ENCODE results near the gene MAPKAP1.
"Not testable (repeated sequence)": the region's sequence is repeated elsewhere in the genome, so short reads cannot be mapped to it uniquely, and the experiment has no call there.

Gene MAPKAP1

DNA sequence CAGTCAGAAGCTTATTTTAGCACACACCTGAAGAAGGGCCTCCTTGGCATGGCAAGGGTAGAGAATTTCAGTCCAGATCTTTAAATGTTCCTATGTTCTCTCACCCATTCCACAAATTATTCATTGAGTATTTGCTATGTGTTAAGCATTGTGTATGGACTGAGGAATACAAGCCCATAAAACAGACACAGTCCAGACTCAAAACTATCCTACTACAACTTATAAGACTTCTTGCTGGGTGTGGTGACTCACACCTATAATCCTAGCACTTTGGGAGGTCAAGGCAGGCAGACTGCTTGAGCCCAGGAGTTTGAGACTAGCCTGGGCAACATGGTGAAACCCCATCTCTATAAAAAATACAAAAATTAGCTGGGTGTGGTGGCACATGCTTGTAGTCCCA, 141.0 kb downstream of the MAPKAP1 start:
- DNase-seq (ENCODE audit: low read depth in 3 of 3, low spot score in 1 of 3): not testable (repeated sequence)

DNA sequence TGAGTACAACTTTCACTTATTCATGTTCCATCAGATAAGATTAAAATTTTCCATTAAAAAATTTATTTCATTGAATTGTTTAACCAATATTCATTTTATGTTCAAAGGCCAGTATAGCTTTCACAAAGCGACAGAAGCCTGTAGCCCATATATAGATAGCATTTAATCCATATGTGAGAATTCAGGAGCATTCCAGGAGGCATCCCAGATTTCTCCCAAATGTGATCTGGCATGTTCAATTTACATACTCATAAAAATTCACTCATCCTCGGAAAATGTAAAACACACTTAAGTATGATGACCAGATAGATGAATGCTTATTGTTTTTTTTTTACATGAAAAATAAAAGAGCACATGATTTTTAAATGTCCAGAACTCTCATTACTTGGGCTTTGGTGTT, 141.9 kb downstream of the MAPKAP1 start:
- DNase-seq (ENCODE audit: low read depth in 3 of 3, low spot score in 1 of 3): no peak

DNA sequence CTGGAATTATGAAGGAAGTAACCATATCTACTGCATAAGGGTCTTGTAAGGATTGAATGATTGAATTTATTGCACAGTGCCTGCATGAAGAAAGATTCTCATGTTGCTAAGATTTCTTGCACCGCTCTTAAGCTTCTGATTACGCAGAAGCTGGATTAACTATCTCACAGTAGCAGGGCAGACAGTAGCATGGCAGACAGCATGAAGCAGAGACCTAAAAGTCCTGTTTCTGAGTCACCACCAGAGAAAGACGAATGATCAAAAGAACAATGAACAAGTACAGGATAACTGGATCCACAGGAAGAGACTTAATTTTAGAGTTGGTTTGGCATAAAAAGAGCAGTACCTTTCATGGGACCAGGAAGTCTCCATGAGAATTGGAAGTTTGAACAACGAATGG, 142.4 kb downstream of the MAPKAP1 start:
- no peak for DNase-seq (ENCODE audit: low read depth in 3 of 3, low spot score in 1 of 3)

DNA sequence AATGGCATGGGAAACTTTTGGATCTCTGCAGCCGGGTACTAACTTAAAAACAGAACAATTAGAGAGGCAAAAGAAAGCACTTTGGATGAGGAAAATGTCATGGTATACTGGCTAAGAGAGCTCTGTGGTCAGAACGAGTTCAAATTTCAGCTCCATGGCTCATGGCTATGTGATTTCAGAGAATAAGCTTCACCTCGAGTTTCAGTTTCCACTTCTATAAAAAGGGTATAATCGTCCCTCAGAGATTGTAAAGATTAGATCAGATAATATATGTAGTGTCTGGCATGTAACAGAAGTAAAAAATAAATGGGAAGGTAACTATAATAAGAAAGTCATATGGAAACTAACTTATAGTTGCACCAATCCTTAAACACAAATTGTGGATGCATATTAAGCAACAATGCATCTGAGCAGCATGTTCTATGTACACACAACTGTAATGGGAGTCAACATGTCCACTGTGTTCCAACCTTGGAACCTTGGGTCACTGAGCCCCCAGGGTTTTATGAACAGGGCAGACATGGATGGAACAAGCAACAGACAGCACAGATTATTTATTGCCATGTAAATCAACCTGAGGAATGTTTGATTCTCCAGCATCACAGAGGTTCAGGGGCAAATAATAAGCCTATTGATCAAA, 145.4 kb downstream of the MAPKAP1 start:
- no peak for DNase-seq (ENCODE audit: low read depth in 3 of 3, low spot score in 1 of 3)

DNA sequence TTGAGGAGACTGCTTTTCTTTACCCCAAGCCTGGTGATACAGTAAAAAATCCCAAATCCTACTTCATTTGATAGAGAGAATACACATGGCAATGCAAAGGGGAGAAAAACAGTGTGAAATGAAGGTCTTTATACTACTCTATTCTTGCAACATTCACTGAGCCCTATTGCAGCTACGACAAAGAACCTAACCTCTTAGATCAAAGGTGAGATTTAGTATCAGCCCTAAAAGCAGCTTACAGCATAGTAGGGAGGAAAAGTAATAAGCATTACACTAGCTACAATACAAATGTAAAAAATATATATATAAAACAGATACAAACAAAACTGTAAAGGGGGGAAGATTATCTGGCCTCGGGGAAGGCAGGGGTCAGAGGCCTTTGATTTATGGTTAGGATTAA, 147.1 kb downstream of the MAPKAP1 start:
- DNase-seq (ENCODE audit: low read depth in 3 of 3, low spot score in 1 of 3): no peak

DNA sequence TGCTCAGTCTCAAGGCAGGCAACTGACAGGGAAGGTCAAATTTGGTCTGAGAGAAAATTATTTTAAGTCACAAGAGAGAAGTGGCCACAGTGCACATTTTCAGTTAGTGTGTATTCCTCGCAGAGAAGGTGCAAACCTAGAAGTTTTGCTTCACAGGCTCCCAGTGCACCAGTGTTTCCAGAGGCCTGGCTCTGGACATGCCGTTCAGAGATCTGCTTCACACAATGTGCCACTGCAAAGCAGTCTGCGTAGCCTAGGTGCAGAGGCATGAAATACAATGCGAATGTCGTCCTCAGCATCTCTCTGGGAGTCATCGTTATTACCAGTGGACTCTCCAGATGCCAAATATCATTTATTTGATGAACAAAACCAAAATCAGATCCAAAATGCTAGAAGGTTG, 147.8 kb downstream of the MAPKAP1 start:
- no peak for DNase-seq (ENCODE audit: low read depth in 3 of 3, low spot score in 1 of 3)

DNA sequence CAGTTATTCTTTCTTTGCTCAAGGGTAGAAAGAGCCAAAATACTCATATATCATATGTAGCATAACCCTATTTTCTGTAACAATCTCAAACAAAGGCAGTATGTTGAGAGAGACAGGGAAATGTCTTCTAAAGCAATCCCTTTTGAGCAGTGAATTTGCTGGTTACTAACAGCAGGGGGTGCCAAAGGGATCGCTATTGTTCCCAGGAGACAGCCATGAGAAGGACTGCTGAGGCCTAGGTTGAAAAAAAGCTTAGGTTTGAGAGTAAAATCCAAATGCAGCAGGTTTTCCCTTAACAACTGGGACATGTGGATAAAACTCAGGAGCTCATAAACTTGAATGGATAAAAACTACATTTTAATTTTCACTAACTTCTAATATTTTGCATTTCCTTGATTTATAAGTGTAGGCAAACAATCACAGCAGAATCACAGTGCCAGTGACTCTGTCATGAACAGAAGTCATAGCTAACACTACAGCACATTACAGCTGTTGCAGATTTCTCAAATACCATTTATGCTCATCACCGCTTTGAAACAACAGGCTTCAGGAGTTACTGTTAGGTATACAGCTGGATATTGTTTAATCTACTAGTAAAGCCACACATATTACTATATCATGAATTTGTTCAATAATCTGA, 148.4 kb downstream of the MAPKAP1 start:
- peak in 2 of 3 donors; percentile 4 to 21 for DNase-seq (ENCODE audit: low read depth in 3 of 3, low spot score in 1 of 3)

DNA sequence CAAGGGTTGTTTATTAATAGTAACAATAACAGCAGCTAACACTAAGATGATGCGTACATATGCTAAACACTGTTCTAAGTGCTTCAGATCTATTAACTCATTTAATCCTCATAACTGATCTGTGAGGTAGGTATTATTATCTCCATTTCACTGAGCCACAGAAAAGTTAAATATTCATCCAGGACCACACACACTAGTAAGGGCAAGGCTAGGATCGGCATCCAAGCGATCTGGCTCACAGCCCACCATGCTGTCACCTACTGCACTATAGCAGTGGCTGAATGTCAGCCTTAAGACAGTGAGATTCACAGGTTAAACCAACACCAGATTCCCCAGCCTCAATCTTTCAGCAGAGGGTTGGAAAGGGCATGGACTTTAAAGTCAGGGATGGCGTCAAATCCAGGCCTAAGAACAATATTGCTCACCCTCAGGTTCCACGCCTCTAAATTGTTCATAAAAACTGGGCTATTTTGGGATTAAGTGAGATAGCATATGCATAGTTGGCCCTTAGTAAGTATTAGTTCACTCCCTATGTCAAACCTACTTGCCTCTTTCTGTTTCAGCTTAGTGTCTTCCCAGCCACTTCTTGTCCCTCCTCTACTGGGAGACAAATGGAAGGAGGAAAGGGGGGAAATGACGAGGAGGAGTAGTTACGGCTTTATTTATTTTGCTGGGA, 150.8 kb downstream of the MAPKAP1 start:
- DNase-seq (ENCODE audit: low read depth in 3 of 3, low spot score in 1 of 3): no peak

DNA sequence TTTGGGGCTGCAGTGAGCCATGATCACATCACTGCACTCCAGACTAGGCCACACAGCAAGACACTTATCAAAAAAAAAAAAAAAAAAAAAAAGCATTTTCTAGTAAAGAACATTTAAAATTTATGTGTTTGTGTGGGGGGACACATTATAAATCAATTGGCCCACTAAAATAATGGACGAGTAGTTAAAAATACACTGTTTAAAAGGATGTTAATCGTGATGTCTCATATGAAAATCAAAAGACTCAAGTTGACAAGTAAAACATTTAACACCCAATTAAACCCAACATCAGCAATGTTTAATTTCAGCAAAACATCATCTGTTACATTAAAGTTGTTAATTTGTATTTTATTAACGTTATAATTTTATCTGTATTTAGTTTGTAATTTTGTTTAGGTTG, 152.3 kb downstream of the MAPKAP1 start:
- no peak for DNase-seq (ENCODE audit: low read depth in 3 of 3, low spot score in 1 of 3)

DNA sequence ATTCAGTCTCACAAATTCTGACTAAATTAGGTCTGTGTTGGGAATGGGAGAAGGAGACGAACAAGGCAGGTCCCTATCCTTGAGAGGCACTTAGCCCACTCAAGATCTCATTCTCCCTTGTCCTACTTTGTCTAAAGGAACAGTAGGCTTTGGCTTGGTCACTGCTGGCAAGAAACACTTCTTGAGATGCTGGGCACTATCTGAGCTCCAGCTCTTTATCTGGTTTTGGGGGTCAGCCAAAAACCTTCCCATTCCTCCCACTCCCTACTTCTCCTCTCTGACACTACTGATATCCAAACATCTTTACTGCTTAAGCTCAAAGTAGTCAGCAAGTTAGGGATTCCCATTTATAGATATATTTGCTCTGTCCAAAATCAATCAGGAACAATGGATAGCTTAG, 155.2 kb downstream of the MAPKAP1 start:
- no peak for DNase-seq (ENCODE audit: low read depth in 3 of 3, low spot score in 1 of 3)

DNA sequence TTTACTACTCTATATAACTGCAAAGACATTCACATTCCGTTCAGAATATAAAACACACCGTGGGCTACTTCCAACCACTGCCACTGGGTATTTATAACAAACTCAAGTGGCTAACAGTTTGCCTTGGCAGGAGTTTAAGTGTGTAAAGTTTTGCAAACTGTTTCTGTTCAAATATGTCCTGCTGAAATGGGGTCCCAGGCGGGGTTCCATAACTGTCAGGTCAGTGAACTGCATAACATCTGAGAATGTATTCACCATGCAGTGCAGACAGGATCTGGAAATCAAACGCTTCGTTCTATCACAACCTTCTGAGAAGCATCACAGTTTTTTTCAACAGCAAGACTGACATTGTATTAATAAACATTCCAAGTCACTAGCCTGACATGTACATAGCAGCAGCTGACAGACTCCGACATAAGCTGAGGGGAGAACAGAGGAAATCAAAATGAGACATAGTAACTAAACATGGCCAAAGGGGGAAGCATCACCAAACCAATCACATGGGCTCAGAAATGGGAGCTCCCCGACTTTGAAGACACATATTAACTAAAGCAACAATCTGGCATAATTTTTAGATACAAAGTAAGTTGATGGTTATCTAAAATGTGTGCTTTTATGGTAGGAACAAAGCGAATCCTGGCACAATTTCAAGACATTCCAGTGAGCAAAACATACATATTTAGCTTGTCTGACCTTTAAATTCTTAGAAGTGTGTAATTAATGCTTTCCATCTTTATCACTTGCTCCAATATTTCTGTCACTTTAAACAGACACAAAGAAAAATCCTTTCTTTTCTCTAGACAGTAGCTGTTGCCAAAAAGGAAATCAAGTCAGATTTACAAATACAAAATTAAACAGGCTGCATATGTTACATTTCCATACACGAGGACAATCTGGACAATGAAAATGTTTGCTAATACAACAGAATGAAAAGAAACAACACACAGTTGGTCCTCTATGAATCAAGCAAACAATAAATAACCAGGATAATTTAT, 156.8 kb downstream of the MAPKAP1 start:
- no peak for DNase-seq (ENCODE audit: low read depth in 3 of 3, low spot score in 1 of 3)

DNA sequence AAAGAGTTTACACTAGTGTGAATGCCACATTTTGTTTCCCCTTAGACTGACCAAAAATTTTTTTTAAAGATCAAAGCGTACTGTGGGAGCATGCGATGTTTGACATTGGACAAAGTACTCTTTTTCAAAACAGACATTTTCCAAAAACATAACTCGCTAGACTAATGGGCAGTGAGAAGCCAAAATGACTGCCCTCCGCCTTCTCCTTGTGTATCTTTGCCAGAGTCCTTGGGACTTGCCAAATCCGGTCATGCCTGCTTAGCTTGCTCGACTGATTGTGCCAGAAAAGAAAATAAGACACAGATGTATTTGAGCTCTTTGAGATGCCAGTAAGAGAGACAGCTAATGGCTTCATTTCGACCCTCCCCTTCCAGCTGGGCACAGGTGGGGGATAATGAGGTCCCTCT, 157.5 kb downstream of the MAPKAP1 start:
- no peak for DNase-seq (ENCODE audit: low read depth in 3 of 3, low spot score in 1 of 3)

DNA sequence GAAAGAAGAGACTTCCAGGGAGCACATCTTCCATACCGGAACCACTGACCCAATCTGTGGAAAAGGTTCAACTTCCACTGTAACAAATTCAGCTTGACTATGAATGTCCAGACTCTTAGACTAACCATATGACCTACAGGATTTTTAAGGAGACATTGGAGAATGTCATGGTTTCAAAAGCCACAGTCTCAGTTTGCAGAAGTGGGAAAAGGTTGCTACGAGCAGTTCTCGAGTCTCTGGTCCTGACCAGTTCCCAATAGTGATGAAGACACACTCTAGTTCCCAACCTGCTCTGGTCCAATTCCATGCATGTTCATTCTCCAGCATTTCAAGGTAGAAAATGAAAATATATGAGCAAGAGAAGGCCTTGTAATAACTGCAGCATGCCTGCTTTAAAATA, 158.0 kb downstream of the MAPKAP1 start:
- DNase-seq (ENCODE audit: low read depth in 3 of 3, low spot score in 1 of 3): no peak

DNA sequence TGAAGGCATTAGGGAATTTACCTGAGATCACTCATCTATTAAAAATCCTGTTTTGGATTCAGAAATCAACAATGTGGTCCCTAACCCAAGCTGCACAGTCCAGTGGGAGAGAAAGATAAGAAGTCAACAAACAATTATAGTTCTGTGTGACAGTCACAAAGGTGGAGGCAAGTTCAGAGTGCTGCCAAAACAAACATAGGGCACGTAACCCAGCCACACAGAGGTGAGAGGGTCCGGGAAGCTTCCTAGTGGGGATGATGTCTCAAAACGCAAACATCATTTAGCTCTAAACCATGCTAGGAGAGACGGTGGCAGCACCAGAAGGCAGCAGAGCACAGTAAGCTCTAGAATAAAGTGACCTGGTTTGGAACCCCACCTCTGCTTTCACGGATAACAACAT, 158.9 kb downstream of the MAPKAP1 start:
- DNase-seq (ENCODE audit: low read depth in 3 of 3, low spot score in 1 of 3): no peak

DNA sequence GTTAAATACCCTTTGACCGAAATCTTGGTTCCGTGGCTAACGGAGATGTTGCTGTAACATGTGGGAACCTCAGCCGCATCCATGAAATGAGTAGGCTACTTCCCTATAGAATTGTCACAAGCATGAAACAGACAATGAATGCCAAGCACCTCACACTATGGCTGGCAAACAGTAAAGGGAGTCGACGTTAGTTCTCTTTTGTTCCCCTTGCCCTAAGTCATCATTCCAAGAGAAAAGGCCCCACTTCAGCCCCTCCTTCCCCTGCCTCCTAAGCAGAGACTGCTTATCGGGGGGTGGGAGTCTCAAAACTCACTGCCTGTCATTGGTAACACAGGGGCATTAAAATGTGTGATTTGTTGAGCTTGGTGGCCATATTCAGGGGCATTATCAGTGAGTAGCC, 159.6 kb downstream of the MAPKAP1 start:
- no peak for DNase-seq (ENCODE audit: low read depth in 3 of 3, low spot score in 1 of 3)

DNA sequence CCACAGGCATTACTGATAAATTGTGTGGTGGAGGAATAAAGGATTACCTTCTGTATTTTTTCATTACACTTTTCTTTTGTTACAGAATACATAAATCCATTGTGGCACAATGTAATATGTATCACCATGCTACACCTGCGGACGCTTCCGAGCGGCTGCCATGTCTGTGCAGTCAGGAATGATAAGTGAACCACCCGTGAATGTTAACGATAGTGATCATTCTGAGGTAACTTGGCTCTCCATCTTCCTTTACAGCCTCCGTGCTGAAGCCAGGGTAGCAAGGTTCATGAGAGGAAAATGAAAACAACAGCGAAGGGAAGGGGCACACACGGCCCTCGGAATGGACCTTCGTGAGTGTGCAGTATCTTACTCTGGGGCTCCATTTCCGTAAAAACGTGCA, 161.2 kb downstream of the MAPKAP1 start:
- no peak for DNase-seq (ENCODE audit: low read depth in 3 of 3, low spot score in 1 of 3)

DNA sequence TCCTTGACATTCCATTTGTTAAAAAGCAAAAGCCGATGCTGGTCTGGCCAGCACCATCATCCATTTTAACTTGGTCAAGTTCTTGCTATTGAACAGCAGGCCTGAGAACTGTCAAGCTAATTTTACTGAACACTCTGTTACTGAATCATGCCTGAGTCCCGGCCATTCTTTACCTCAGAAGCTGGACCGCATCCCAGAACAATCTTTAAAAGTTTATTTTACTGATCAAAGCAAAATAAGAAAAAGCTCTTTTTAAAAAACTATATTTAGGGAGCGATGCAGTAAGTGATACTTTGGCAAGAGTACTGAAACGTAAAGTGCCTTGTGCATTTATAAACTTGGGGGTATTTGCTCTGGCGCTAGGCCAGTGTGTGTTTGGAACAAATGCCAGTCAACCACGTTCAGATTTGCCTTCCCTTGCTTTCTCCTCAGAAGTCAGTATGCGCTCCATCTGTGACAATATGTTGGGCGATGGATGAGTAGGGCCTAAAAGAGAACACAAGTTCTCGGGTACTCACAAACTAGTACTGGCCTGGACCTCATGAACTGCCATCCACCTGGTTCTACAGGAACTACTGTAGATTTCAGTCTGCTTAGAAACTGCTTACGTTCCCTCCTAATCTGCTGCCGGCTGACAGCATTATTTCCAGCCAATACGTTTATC, 161.9 kb downstream of the MAPKAP1 start:
- DNase-seq (ENCODE audit: low read depth in 3 of 3, low spot score in 1 of 3): no peak

DNA sequence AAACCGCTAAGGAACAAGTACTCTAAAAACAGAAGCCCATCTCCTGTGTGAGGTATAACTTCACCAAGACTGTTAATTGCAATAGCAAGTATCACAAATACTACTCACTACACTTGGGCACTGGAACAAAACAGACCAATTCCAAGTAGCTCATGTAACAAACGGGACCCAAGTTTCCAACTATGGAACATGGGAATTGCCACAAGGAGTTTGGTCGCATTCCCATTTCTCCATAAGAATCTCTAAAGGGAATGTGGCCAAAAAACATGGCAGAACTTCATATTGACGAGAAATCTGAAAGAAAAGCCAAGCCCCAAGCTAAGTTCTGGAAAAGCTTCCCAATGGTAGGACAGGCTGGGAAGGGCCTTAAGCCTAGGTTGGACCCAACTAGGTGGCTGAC, 162.5 kb downstream of the MAPKAP1 start:
- DNase-seq (ENCODE audit: low read depth in 3 of 3, low spot score in 1 of 3): no peak

DNA sequence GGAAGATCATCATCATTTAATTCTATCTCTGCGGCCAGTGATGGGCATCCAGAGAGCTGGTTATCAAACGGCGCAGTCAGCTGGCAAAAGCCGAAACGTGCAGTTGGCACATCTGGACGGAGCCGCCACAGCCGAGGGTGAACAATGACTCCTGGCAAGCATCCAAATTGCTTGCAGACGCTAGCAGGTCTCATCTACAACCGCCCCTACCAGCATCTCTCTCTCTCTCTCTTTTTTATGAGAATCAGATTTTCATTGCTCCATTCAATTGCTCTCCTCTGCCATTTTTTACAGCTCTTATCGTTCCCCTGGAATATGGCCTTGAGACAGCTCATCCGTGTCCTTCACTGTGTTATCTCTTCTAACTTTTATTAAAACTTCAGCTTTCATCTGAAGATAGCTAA, 165.2 kb downstream of the MAPKAP1 start:
- no peak for DNase-seq (ENCODE audit: low read depth in 3 of 3, low spot score in 1 of 3)

DNA sequence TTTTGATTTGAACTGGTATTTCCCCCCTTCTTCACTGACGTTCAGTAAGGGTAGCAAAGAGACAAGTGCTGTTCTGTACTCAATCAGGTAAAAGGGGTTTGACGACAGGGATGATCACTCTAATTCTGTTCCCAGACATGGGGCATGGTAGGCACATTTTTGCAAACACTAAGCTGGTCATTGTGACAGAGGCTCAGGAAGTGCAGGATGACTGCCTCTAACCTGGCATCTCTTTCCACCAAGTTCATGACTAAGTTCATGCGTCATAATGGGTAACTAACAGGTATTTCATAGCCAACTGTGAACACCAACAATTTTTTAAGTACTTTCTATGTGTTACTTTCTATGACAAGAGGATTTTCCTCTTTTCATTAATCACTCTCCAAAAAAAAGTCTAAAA, 166.5 kb downstream of the MAPKAP1 start:
- no peak for DNase-seq (ENCODE audit: low read depth in 3 of 3, low spot score in 1 of 3)

DNA sequence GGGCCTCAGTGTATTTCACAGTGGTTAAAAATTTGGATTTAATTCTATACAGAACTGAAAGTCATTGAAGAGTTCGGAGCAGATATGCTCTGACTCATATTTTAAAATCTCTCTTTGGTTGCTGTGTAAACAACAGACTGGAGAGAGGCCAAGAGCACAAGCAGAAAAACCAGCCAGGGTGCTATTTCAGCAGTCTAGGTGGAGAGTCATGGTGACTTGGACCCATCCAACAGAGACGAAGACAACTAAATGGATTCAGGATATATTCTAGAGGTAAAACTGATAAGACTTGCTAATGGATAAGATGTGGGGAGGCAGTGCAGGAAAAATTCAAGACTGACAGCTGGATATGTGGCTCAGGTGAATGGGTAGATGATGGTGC, 168.9 kb downstream of the MAPKAP1 start:
- no peak for DNase-seq (ENCODE audit: low read depth in 3 of 3, low spot score in 1 of 3)
